Ovary (tissue), 9 donors: ENCODE measurements around the gene ROBO4. TPM values are rescaled to one million over a fixed set of nuclear protein-coding genes. Genes with fewer than 3 reads are reported as not detected.
A peak's percentile ranks its signal among the peaks of the same experiment; 100 is the strongest.

Experiments used
- DNase-seq, 5 donors: peaks; one replicate each; pipeline ENCODE4 v3.0.0-alpha.2; 2019 to 2020
- H3K27ac ChIP-seq, 2 donors: fragments of 200-600 bp; one replicate each; pipeline versions ENCODE4 v1.5.1 to v1.8.0; 2019 to 2022
- H3K27me3 ChIP-seq: fragments of 200-600 bp; one replicate; pipeline ENCODE4 v1.8.0; 2022
- H3K36me3 ChIP-seq: fragments of 200-600 bp; sonication (generic); one replicate; pipeline ENCODE4 v1.5.1; 2019
- H3K4me1 ChIP-seq: one replicate; pipeline ENCODE4 v1.8.1; 2013; ENCODE audit warnings: mild to moderate bottlenecking, moderate library complexity; ENCODE audit not compliant: insufficient read depth
- H3K4me3 ChIP-seq: fragments of 200-600 bp; sonication (generic); one replicate; pipeline ENCODE4 v1.5.1; 2017
- H3K9me3 ChIP-seq, 2 donors: fragments of 200-600 bp in 1 of 2; sonication (generic) in 1 of 2; one replicate each; pipeline versions ENCODE4 v1.5.1 to v1.8.1; 2013 to 2019; ENCODE audit warnings: mild to moderate bottlenecking in 1 of 2, moderate library complexity in 1 of 2
- EP300 ChIP-seq: sonication (generic); formaldehyde crosslinking; IDR thresholded peaks from one replicate; pipeline ENCODE4 v1.6.1; 2017; ENCODE audit warnings: antibody characterized with exemption
- POLR2A ChIP-seq: fragments of 450-650 bp; IDR thresholded peaks from one replicate; pipeline ENCODE4 v1.6.1; 2017; ENCODE audit warnings: antibody characterized with exemption, mild to moderate bottlenecking, moderate library complexity
- WGBS, 3 donors: extraction: QIAGEN DNeasy Blood & Tissue Kit in 1 of 3; methylation state at CpG; one replicate each; pipeline versions ENCODE4 v1.1.5 to v1.1.7; 2013 to 2017; 5-methylcytosine and 5-hydroxymethylcytosine counted together
- intact Hi-C, 4 donors: fragments of 100-400 bp; cut with DNase I; formaldehyde crosslinking; loops; one replicate each; pipeline versions ENCODE4 v1.11.0 to v1.15.1; 2022 to 2023
- polyA plus RNA-seq, 2 donors: library from polyadenylated mRNA; stranded (reverse); fragments of 200-250 nt in 1 of 2; fragments of 350-450 nt in 1 of 2; fragmentation: Illumina TruSeq in 1 of 2; extraction: RNeasy Lipid Tissue Mini Kit (QIAGEN cat#74804) in 1 of 2; gene quantifications; one replicate each; pipeline ENCODE4 v1.2.3, GENCODE V29; 2013 to 2014
- total RNA-seq, 7 donors: library from RNA; depleted of rRNA in 2 of 7; stranded (reverse); fragments of >200 nt in 2 of 7; fragmentation: NEBNext Ultra II Directional in 3 of 7; extraction: Animal tissue kit (Norgen Biotek cat#: 25700) in 3 of 7; gene quantifications; one replicate each; pipeline versions ENCODE4 v1.1.0 to v1.2.4, GENCODE V29; 2016 to 2023
- TF ChIP-seq, protein P1 (sequence below), 3 donors: fragments of 450-650 bp in 2 of 3; fragments of 200-600 bp in 1 of 3; IDR thresholded peaks; one replicate each; pipeline versions ENCODE4 v1.5.1 to v1.8.0; 2016 to 2022; ENCODE audit warnings: antibody characterized with exemption in 3 of 3, mild to moderate bottlenecking in 1 of 3
- donor health status: DM: no; HTN: no; CAD: no; lungs with moderate emphysema.
- donor health status: DM: no; HTN: no; CAD: no.
- donor health status: Bipolar disorder and iron deficiency.
- donor health status: DM: yes; HTN: yes; CAD: no.
- donor health status: DM: no; HTN: no; CAD: no.
- donor health status: DM: yes; HTN: yes; CAD: no.

Gene ROBO4
- total and polyA plus RNA-seq, 9 donors: 5.9 to 22.0 (median 10.0) TPM

DNA sequence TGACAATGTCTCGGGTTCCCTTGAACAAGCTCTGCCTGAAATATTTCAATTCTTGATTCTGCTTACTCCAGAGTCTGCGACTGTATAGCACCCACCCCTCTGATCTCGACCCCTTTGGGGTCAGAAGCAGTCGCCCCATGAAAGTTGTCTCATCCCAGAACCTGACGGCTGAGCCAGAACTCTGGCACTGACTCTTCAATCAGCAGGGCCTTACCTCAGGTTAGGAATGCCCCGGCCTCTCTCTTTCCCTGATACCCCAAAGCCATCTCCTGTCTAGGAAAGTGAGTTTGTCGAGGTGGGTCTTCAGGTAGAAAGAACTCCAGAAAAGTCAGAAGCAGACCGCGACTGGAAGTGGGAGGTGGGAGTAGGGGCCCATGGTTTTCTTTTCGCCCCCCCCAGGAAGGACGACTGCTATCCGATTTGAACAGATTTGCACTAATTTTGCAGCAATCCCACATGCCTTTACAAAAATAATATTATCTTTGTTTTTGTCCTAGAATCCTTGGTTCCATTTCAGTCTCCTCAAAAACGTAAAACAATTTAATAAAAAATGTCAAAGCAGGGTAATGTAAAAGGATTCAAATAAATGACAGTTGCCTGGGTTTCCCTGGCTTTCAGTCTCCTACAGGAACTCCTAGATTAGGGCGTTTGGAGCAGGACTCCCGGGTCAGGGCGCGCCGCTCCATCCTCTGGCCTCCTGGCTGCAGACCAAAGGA, 33.3 kb downstream of the ROBO4 start:
- Histone ChIP-seq H3K36me3 (no peaks in the 10 kb centered on the region), H3K27ac (no peak overlapping the region), H3K4me3 (no peak overlapping the region), H3K9me3 (no peaks in the 10 kb centered on the region), H3K27me3 (peaks cover 4% of the 10 kb centered on the region), H3K4me1 (peaks cover 9% of the 10 kb centered on the region)
- intact Hi-C loops: no loop called here
- TF ChIP-seq EP300 (no peak), POLR2A (no peak)
- no peak for DNase-seq
- WGBS, 3 donors: 6 to 8% (median 8%) methylated on average over 18 of the region's 18 CpGs

DNA sequence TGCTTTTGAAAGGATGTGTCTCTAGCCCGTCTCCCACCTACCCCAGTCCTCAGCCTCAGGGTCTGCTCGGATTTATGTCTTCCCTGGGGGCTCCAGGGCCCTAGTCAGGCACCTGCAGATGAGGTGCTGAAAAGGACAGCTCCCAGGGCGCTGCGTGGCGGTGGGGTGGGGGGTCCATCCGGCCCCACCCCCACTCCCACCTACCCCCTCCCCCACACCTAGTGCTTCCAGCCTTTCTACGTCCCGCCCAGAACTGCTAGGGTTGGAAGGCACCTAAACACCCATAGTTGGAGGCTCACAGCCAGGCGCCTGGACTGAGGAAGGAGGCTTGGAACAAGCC, 33.9 kb downstream of the ROBO4 start:
- 2 to 4% (median 2%) methylated on average over 9 of the region's 9 CpGs for WGBS, 3 donors
- no peaks in the 10 kb centered on the region for H3K9me3 ChIP-seq
- no peak overlapping the region for H3K27ac ChIP-seq
- no peak overlapping the region for H3K4me3 ChIP-seq
- TF ChIP-seq EP300 (no peak), POLR2A (no peak)
- TF ChIP-seq, protein P1, sequence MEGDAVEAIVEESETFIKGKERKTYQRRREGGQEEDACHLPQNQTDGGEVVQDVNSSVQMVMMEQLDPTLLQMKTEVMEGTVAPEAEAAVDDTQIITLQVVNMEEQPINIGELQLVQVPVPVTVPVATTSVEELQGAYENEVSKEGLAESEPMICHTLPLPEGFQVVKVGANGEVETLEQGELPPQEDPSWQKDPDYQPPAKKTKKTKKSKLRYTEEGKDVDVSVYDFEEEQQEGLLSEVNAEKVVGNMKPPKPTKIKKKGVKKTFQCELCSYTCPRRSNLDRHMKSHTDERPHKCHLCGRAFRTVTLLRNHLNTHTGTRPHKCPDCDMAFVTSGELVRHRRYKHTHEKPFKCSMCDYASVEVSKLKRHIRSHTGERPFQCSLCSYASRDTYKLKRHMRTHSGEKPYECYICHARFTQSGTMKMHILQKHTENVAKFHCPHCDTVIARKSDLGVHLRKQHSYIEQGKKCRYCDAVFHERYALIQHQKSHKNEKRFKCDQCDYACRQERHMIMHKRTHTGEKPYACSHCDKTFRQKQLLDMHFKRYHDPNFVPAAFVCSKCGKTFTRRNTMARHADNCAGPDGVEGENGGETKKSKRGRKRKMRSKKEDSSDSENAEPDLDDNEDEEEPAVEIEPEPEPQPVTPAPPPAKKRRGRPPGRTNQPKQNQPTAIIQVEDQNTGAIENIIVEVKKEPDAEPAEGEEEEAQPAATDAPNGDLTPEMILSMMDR (IDR thresholded peaks at IDR 0.05): no peak
- peaks cover 4% of the 10 kb centered on the region for H3K27me3 ChIP-seq
- DNase-seq: peak in 2 of 5 donors; percentile 13 to 30
- no peaks in the 10 kb centered on the region for H3K36me3 ChIP-seq
- peaks cover 9% of the 10 kb centered on the region for H3K4me1 ChIP-seq
- intact Hi-C loops: no loop called here

- DNase-seq: peak in 2 of 5 donors; percentile 38 to 41
- H3K4me3 ChIP-seq: no peak overlapping the region
- intact Hi-C loops: no loop called here
- H3K9me3 ChIP-seq: no peaks in the 10 kb centered on the region
- H3K27ac ChIP-seq: no peak overlapping the region
- H3K4me1 ChIP-seq: peaks cover 9% of the 10 kb centered on the region
- WGBS, 3 donors: 2 to 3% (median 2%) methylated on average over 27 to 31 of the region's 31 CpGs
- H3K27me3 ChIP-seq: peaks cover 4% of the 10 kb centered on the region
- TF ChIP-seq, protein P1 (IDR thresholded peaks at IDR 0.05): no peak
- TF ChIP-seq EP300 (no peak), POLR2A (no peak)
- H3K36me3 ChIP-seq: no peaks in the 10 kb centered on the region
Observed at GRCh38 chr11:124863137-124863825, 34.4 kb downstream of the ROBO4 start.

GRCh38 chr11:124861670-124862069, 36.0 kb downstream of the ROBO4 start:
- no peaks in the 10 kb centered on the region for H3K36me3 ChIP-seq
- H3K4me3 ChIP-seq: no peak overlapping the region
- 20 to 29% (median 27%) methylated on average over 4 of the region's 4 CpGs for WGBS, 3 donors
- no peak for TF ChIP-seq EP300
- TF ChIP-seq, protein P1 (IDR thresholded peaks at IDR 0.05): no peak
- TF ChIP-seq POLR2A: no peak
- peak in 1 of 5 donors; percentile 17 for DNase-seq
- peaks cover 9% of the 10 kb centered on the region for H3K4me1 ChIP-seq
- H3K27me3 ChIP-seq: no peaks in the 10 kb centered on the region
- intact Hi-C loops: no loop called here
- no peaks in the 10 kb centered on the region for H3K9me3 ChIP-seq
- no peak overlapping the region for H3K27ac ChIP-seq

GRCh38 chr11:124859171-124859570, 38.5 kb downstream of the ROBO4 start:
- Histone ChIP-seq H3K4me1 (no peaks in the 10 kb centered on the region), H3K9me3 (no peaks in the 10 kb centered on the region), H3K4me3 (no peak overlapping the region), H3K27me3 (no peaks in the 10 kb centered on the region), H3K27ac (no peak overlapping the region), H3K36me3 (no peaks in the 10 kb centered on the region)
- intact Hi-C loops: no loop called here
- 77 to 82% (median 81%) methylated on average over 2 of the region's 2 CpGs for WGBS, 3 donors
- DNase-seq: no peak
- TF ChIP-seq, protein P1 (IDR thresholded peaks at IDR 0.05): no peak
- TF ChIP-seq EP300 (no peak), POLR2A (no peak)
